CD4-positive, alpha-beta T cell (primary cell): Measurements from ENCODE around the gene PPP1R14B. TPM values are rescaled to one million over a fixed set of nuclear protein-coding genes. Genes with fewer than 3 reads are reported as not detected.
"Not testable (repeated sequence)": the region's sequence is repeated elsewhere in the genome, so short reads cannot be mapped to it uniquely, and the experiment has no call there.

Experiments
- ATAC-seq: fragments of 200-7000 bp; cut with Tn5 transposase; one replicate; pipeline ENCODE4 v1.10.0; 2022; ENCODE audit warnings: mild to moderate bottlenecking; ENCODE audit not compliant: poor library complexity
- CTCF ChIA-PET: fragments of 350-600 bp; sonication (Branson Sonifier 250); formaldehyde crosslinking; loops from one replicate; lab custom pipeline; 2021; ENCODE audit warnings: antibody characterized with exemption, inconsistent platforms; lab: Charles Lee
- POLR2A ChIA-PET: fragments of 350-600 bp; sonication (Branson Sonifier 250); formaldehyde crosslinking; loops from one replicate; lab custom pipeline; 2021; ENCODE audit warnings: antibody characterized with exemption, inconsistent platforms; lab: Charles Lee
- DNase-seq, 14 experiments: peaks; one replicate each; pipeline ENCODE4 v3.0.0-alpha.2; 2013 to 2020; ENCODE audit warnings: mixed read lengths in 2 of 14
- H3K27ac ChIP-seq, 2 donors: one replicate each; pipeline versions ENCODE4 v1.5.1 to v1.7.0; 2013; ENCODE audit warnings: low read length in 2 of 2, low read depth in 1 of 2, mild to moderate bottlenecking in 1 of 2
- H3K27me3 ChIP-seq, 2 experiments: 1 replicate in 1 of 2; 2 replicates in 1 of 2; pipeline versions ENCODE4 v1.6.1 to v1.7.0; 2013; ENCODE audit warnings: low read length in 2 of 2, control low read depth in 1 of 2, mild to moderate bottlenecking in 1 of 2, moderate library complexity in 1 of 2; ENCODE audit not compliant: insufficient read depth in 2 of 2, control insufficient read depth in 1 of 2
- H3K36me3 ChIP-seq: one replicate; pipeline ENCODE4 v1.6.1; 2013; ENCODE audit warnings: low read length, control low read depth; ENCODE audit not compliant: insufficient read depth
- H3K4me1 ChIP-seq: one replicate; pipeline ENCODE4 v1.6.1; 2013; ENCODE audit warnings: low read length, control low read depth; ENCODE audit not compliant: insufficient read depth
- H3K4me3 ChIP-seq: one replicate; pipeline ENCODE4 v1.5.1; 2013; ENCODE audit warnings: mild to moderate bottlenecking, low read length, moderate library complexity
- H3K9me3 ChIP-seq, 2 experiments: 1 replicate in 1 of 2; 2 replicates in 1 of 2; pipeline versions ENCODE4 v1.6.1 to v1.7.0; 2013; ENCODE audit warnings: low read length in 2 of 2, mild to moderate bottlenecking in 2 of 2, control low read depth in 1 of 2, moderate library complexity in 1 of 2; ENCODE audit not compliant: control insufficient read depth in 1 of 2, insufficient read depth in 1 of 2
- H3K27ac Mint-ChIP-seq: one replicate; pipeline ENCODE4 v1.8.0; 2020; ENCODE audit warnings: mixed read lengths
- H3K27me3 Mint-ChIP-seq: one replicate; pipeline ENCODE4 v1.8.0; 2021; ENCODE audit warnings: mixed read lengths
- H3K36me3 Mint-ChIP-seq: one replicate; pipeline ENCODE4 v1.8.0; 2021; ENCODE audit warnings: low read depth, mixed read lengths
- H3K4me1 Mint-ChIP-seq: one replicate; pipeline ENCODE4 v1.8.0; 2021; ENCODE audit warnings: low read depth, mixed read lengths
- H3K4me3 Mint-ChIP-seq: one replicate; pipeline ENCODE4 v1.8.0; 2020; ENCODE audit warnings: mild to moderate bottlenecking, mixed read lengths
- H3K9me3 Mint-ChIP-seq: one replicate; pipeline ENCODE4 v1.8.0; 2020; ENCODE audit warnings: mixed read lengths
- intact Hi-C, 2 experiments: fragments of 100-400 bp; cut with DNase I in 1 of 2; cut with micrococcal nuclease in 1 of 2; formaldehyde crosslinking; loops; one replicate each; pipeline versions ENCODE4 v1.15.1 to v1.9.0; 2023 to 2025; cut with DNase I, micrococcal nuclease
- total RNA-seq, 174 experiments: library from RNA in 2 of 174; stranded (reverse) in 2 of 174; gene quantifications; one replicate each; pipeline ENCODE4 v1.2.3 and lab custom pipeline; 2021 to 2026
- TF ChIP-seq, protein P1 (sequence below): fragments of 200-600 bp; IDR thresholded peaks from one replicate; pipeline ENCODE4 v1.8.0; 2022; ENCODE audit warnings: antibody characterized with exemption, mild to moderate bottlenecking

PPP1R14B gene
- total RNA-seq, 2 experiments from 2014 or later: 17.1 to 21.0 TPM

- no peaks in the 10 kb centered on the region for H3K27me3 ChIP-seq
- intact Hi-C loops: no loop called here
- H3K4me3 Mint-ChIP-seq: peak overlapping the region; percentile 88
- no peak for DNase-seq
- POLR2A ChIA-PET: interaction anchor here (4.5 kb wide), 1 partner anchor 42 kb away, joined by 35 read pairs; the partner anchor contains the start of gene FERMT3
- ATAC-seq: no peak
- peaks cover 38% of the 10 kb centered on the region for H3K4me1 Mint-ChIP-seq
- H3K9me3 ChIP-seq: no peaks in the 10 kb centered on the region
- TF ChIP-seq, protein P1, sequence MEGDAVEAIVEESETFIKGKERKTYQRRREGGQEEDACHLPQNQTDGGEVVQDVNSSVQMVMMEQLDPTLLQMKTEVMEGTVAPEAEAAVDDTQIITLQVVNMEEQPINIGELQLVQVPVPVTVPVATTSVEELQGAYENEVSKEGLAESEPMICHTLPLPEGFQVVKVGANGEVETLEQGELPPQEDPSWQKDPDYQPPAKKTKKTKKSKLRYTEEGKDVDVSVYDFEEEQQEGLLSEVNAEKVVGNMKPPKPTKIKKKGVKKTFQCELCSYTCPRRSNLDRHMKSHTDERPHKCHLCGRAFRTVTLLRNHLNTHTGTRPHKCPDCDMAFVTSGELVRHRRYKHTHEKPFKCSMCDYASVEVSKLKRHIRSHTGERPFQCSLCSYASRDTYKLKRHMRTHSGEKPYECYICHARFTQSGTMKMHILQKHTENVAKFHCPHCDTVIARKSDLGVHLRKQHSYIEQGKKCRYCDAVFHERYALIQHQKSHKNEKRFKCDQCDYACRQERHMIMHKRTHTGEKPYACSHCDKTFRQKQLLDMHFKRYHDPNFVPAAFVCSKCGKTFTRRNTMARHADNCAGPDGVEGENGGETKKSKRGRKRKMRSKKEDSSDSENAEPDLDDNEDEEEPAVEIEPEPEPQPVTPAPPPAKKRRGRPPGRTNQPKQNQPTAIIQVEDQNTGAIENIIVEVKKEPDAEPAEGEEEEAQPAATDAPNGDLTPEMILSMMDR: no peak
- no peak overlapping the region for H3K4me3 ChIP-seq
- no peaks in the 10 kb centered on the region for H3K27me3 Mint-ChIP-seq
- no peak overlapping the region for H3K27ac ChIP-seq
- peaks cover 5% of the 10 kb centered on the region for H3K36me3 Mint-ChIP-seq
- H3K36me3 ChIP-seq: peaks cover 7% of the 10 kb centered on the region
- H3K27ac Mint-ChIP-seq: peak overlapping the region; percentile 36
- H3K9me3 Mint-ChIP-seq: no peaks in the 10 kb centered on the region
- CTCF ChIA-PET: interaction anchor here (0.7 to 4.7 kb wide), 2 partner anchors 43 to 56 kb away, joined by 3 to 56 read pairs; partner anchors contain the start of gene FERMT3
- H3K4me1 ChIP-seq: peaks cover 59% of the 10 kb centered on the region
Observed at GRCh38 chr11:64248578-64248977, 1.8 kb upstream of the PPP1R14B start.

GRCh38 chr11:64247729-64248531 lies 1.2 kb upstream of the PPP1R14B start:
- H3K4me3 Mint-ChIP-seq: peak overlapping the region; percentile 88
- TF ChIP-seq, protein P1: no peak
- peaks cover 11% of the 10 kb centered on the region for H3K36me3 Mint-ChIP-seq
- POLR2A ChIA-PET: interaction anchor here (2.8 to 6.2 kb wide), 6 partner anchors 22 to 70 kb away, joined by 13 to 65 read pairs (median 30); partner anchors contain the start of genes BAD, FERMT3, GPR137 and NUDT22
- no peak overlapping the region for H3K27ac Mint-ChIP-seq
- CTCF ChIA-PET: interaction anchor here (0.7 to 4.7 kb wide), 4 partner anchors 21 to 57 kb away, joined by 3 to 56 read pairs (median 10); partner anchors contain the start of gene FERMT3
- Histone ChIP-seq H3K27ac (no peak overlapping the region), H3K4me3 (peak overlapping the region; percentile 90), H3K9me3 (no peaks in the 10 kb centered on the region), H3K4me1 (peaks cover 61% of the 10 kb centered on the region), H3K36me3 (peaks cover 10% of the 10 kb centered on the region), H3K27me3 (no peaks in the 10 kb centered on the region)
- no peaks in the 10 kb centered on the region for H3K27me3 Mint-ChIP-seq
- ATAC-seq: no peak
- H3K9me3 Mint-ChIP-seq: no peaks in the 10 kb centered on the region
- peaks cover 43% of the 10 kb centered on the region for H3K4me1 Mint-ChIP-seq
- DNase-seq: no peak
- intact Hi-C loops: loop anchor here (1.0 kb wide), 2 partner anchors 21 to 22 kb away; no protein-coding TSS in a partner anchor

DNA sequence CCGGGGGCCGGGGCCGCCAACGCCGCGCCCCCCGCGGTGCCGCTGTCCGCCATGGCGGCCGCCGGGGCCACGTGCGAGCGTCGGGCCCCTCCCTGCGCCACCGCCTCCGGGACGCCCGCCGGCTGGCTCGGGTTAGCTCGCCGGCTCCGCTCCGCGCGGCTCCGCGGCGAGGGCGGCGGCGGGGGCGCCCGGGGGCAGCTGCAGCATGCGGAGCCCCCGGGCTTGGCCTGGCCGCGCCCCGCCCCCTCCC lies 197 bp downstream of the PPP1R14B start:
- peak overlapping the region; percentile 90 for H3K4me3 ChIP-seq

More for the DNA sequence above, 197 bp downstream of the PPP1R14B start:
- POLR2A ChIA-PET: interaction anchor here (0.8 to 6.2 kb wide), 12 partner anchors 14 to 261 kb away, joined by 3 to 65 read pairs (median 13); partner anchors contain the start of genes BAD, ESRRA, FERMT3 and GPR137
- peak; percentile 19 for ATAC-seq
- H3K27me3 ChIP-seq, H3K9me3 ChIP-seq, H3K9me3 Mint-ChIP-seq, H3K27ac ChIP-seq, H3K27me3 Mint-ChIP-seq, intact Hi-C loops, DNase-seq: not testable (repeated sequence)
- peak overlapping the region; percentile 42 for H3K27ac Mint-ChIP-seq
- peaks cover 36% of the 10 kb centered on the region for H3K4me1 Mint-ChIP-seq
- CTCF ChIA-PET: interaction anchor here (1.0 to 3.9 kb wide), 8 partner anchors 12 to 61 kb away, joined by 3 to 15 read pairs (median 9); partner anchors contain the start of genes NUDT22, STIP1 and TRPT1
- peaks cover 14% of the 10 kb centered on the region for H3K36me3 Mint-ChIP-seq
- peak overlapping the region; percentile 91 for H3K4me3 Mint-ChIP-seq
- peaks cover 10% of the 10 kb centered on the region for H3K36me3 ChIP-seq
- H3K4me1 ChIP-seq: peaks cover 61% of the 10 kb centered on the region
